ENCODE data around the gene AQP1. TPM values are rescaled to one million over a fixed set of nuclear protein-coding genes. Genes with fewer than 3 reads are reported as not detected.
A peak's percentile ranks its signal among the peaks of the same experiment; 100 is the strongest.

Gene AQP1
- 100 to 1,000 TPM; 439 to 589 (median 503) TPM for total RNA-seq

- H3K36me3 ChIP-seq: no peaks in the 10 kb centered on the region
- ATAC-seq: peak; percentile 82
- peak within 1 kb of the TSS; percentile 45 to 54 for H3K4me3 ChIP-seq
- no peaks in the 10 kb centered on the region for H3K27me3 ChIP-seq
- 0% methylated on average over 2 of the region's 12 CpGs; no CpG with 5 or more reads in 1 of the 2 donors for WGBS, 2 donors (ENCODE audit: low coverage in 1 of 2)
- H3K27ac ChIP-seq: peak within 1 kb of the TSS; percentile 64 to 91 (median 86)
- H3K9me3 ChIP-seq: no peaks in the 10 kb centered on the region
- TF ChIP-seq EP300 (IDR thresholded peaks at IDR 0.05): no peak
- TF ChIP-seq POLR2AphosphoS5 (IDR thresholded peaks at IDR 0.05): peak; percentile 99
- TF ChIP-seq CTCF (IDR thresholded peaks at IDR 0.05): peak in 2 of 4 experiments; percentile 20 to 53
- peak; percentile 94 to 96 for TF ChIP-seq POLR2A (IDR thresholded peaks at IDR 0.05)
- peaks cover 0 to 97% (median 54%) of the 10 kb centered on the region in 3 donors for H3K4me1 ChIP-seq
These were observed at the start of gene AQP1 for GRCh38 chr7:30911561-30911969. Gene AQP1 (plus strand): TSS chr7:30911853. CDS start chr7:30911910, 57 bp downstream.

- TF ChIP-seq POLR2AphosphoS5 (IDR thresholded peaks at IDR 0.05) (no peak), POLR2A (IDR thresholded peaks at IDR 0.05) (no peak), EP300 (IDR thresholded peaks at IDR 0.05) (no peak), CTCF (IDR thresholded peaks at IDR 0.05) (no peak)
- WGBS, 2 donors (ENCODE audit: low coverage in 1 of 2): 80 to 89% methylated on average over 4 to 6 of the region's 9 CpGs
- Histone ChIP-seq H3K4me1 (peaks cover 0 to 92% (median 16%) of the 10 kb centered on the region in 3 donors), H3K27ac (peak overlapping the region in 3 of 4 donors; percentile 43 to 58 (median 53)), H3K36me3 (peaks cover 0 to 44% of the 10 kb centered on the region in 2 donors), H3K9me3 (no peaks in the 10 kb centered on the region), H3K27me3 (no peaks in the 10 kb centered on the region), H3K4me3 (no peak overlapping the region)
- ATAC-seq: no peak
These were observed 48.5 kb upstream of the AQP1 start for GRCh38 chr7:30862995-30863705.

DNA sequence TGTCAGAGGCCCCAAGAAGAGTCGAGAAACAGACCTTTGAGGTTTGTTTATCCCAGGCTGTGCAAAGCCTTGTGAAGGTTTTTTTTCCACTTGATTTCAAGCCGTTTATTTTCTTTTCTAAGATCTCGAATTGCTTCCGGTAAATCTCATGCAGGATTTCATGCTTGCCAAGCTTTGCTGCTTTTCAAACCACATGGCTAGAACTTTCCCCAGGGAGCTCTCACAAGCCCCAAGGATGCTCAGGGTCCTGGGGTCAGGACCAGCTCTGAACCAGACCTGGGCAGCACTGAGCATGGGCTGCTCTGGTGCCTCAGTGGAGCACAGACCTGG, 48.0 kb upstream of the AQP1 start:
- 8 to 29% methylated on average over 2 to 4 of the region's 4 CpGs for WGBS, 2 donors (ENCODE audit: low coverage in 1 of 2)
- Histone ChIP-seq H3K27me3 (no peaks in the 10 kb centered on the region), H3K4me3 (no peak overlapping the region), H3K9me3 (no peaks in the 10 kb centered on the region), H3K4me1 (peaks cover 0 to 90% (median 16%) of the 10 kb centered on the region in 3 donors), H3K27ac (peak overlapping the region in 3 of 4 donors; percentile 43 to 58 (median 53)), H3K36me3 (peaks cover 0 to 40% of the 10 kb centered on the region in 2 donors)
- ATAC-seq: no peak
- TF ChIP-seq CTCF (IDR thresholded peaks at IDR 0.05) (no peak), POLR2A (IDR thresholded peaks at IDR 0.05) (no peak), POLR2AphosphoS5 (IDR thresholded peaks at IDR 0.05) (no peak)

DNA sequence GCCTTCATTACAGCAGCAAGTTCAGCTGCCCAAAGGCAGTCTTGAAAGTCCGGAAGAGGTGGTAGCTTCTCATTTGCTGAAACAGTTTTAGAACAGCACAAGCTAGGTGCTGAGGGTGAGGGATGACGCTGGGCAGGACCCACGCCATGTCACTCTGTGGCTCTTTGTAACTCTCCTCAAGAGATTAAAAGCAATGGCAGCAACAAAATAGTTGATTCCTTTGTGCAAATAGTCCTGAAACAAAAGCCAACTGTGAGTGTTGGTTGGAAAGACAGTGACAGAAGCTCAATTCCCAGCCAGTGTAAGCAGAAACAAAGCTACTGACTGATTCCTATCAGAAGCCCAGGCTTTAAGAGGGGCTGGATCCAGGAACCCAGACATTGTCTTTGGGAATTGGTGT, 47.6 kb upstream of the AQP1 start:
- Histone ChIP-seq H3K27ac (peak overlapping the region in 3 of 4 donors; percentile 43 to 58 (median 53)), H3K9me3 (no peaks in the 10 kb centered on the region), H3K4me3 (no peak overlapping the region), H3K27me3 (no peaks in the 10 kb centered on the region), H3K36me3 (peaks cover 0 to 36% of the 10 kb centered on the region in 2 donors), H3K4me1 (peaks cover 0 to 89% (median 16%) of the 10 kb centered on the region in 3 donors)
- WGBS, 2 donors (ENCODE audit: low coverage in 1 of 2): 60% methylated on average over 1 of the region's 3 CpGs; no CpG with 5 or more reads in 1 of the 2 donors
- ATAC-seq: no peak
- TF ChIP-seq POLR2A (IDR thresholded peaks at IDR 0.05) (no peak), POLR2AphosphoS5 (IDR thresholded peaks at IDR 0.05) (no peak), CTCF (IDR thresholded peaks at IDR 0.05) (no peak), EP300 (IDR thresholded peaks at IDR 0.05) (no peak)

DNA sequence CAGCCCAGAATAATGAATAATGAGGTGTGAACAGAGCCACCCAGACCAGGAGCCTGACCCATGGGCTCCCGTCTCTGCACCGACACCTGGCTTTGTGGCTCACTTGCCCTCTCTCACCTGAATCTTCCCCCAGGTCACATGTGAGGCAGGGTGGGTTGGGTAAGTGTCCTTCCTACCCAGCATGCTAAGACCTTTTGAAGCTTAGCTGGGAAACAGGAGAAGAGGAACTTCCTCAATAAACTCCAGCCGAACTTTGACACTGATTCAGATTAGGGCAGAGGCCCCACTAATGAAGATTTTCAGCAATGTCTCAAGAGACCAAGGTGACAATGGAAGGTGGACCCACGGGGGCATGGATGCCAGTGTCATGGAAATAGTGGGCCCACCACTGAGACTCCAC, 46.6 kb upstream of the AQP1 start:
- Histone ChIP-seq H3K27ac (no peak overlapping the region), H3K9me3 (no peaks in the 10 kb centered on the region), H3K4me3 (no peak overlapping the region), H3K27me3 (no peaks in the 10 kb centered on the region), H3K4me1 (peaks cover 0 to 89% (median 16%) of the 10 kb centered on the region in 3 donors), H3K36me3 (peaks cover 0 to 32% of the 10 kb centered on the region in 2 donors)
- TF ChIP-seq CTCF (IDR thresholded peaks at IDR 0.05): no peak
- no peak for TF ChIP-seq POLR2AphosphoS5 (IDR thresholded peaks at IDR 0.05)
- TF ChIP-seq POLR2A (IDR thresholded peaks at IDR 0.05): no peak
- TF ChIP-seq EP300 (IDR thresholded peaks at IDR 0.05): no peak
- WGBS, 2 donors (ENCODE audit: low coverage in 1 of 2): 100% methylated on average over 1 of the region's 4 CpGs; no CpG with 5 or more reads in 1 of the 2 donors
- ATAC-seq: no peak

All from gastroesophageal sphincter (tissue), 4 donors.